Mesodermal cell (in vitro differentiated cells): ENCODE measurements around the gene CDH1.
A peak's percentile ranks its signal among the peaks of the same experiment; 100 is the strongest.
"Not testable (repeated sequence)": the region's sequence is repeated elsewhere in the genome, so short reads cannot be mapped to it uniquely, and the experiment has no call there.

Experiments
- H3K27ac ChIP-seq: 2 replicates; pipeline ENCODE4 v1.7.0; 2013; ENCODE audit warnings: mild to moderate bottlenecking, low read depth, low read length, moderate library complexity; ENCODE audit not compliant: severe bottlenecking
- H3K36me3 ChIP-seq: 2 replicates; pipeline ENCODE4 v1.7.1; 2013; ENCODE audit warnings: mild to moderate bottlenecking, low read length, moderate library complexity; ENCODE audit not compliant: control insufficient read depth, insufficient read depth
- H3K4me1 ChIP-seq: one replicate; pipeline ENCODE4 v1.7.1; 2013; ENCODE audit warnings: mild to moderate bottlenecking, low read length; ENCODE audit not compliant: insufficient read depth, control insufficient read depth, poor library complexity, severe bottlenecking
- H3K4me3 ChIP-seq: 2 replicates; pipeline ENCODE4 v1.7.0; 2013; ENCODE audit warnings: low read length, control low read depth, mild to moderate bottlenecking; ENCODE audit not compliant: insufficient read depth, poor library complexity, severe bottlenecking; ENCODE audit errors: extremely low read depth
- H3K9me3 ChIP-seq: 2 replicates; pipeline ENCODE4 v1.7.1; 2013; ENCODE audit warnings: mild to moderate bottlenecking, low read length, moderate library complexity; ENCODE audit not compliant: control insufficient read depth
- WGBS, 2 experiments: methylation state at CpG; one replicate each; pipeline ENCODE4 v1.1.5; 2013; ENCODE audit warnings: missing lambda C conversion rate in 2 of 2; ENCODE audit not compliant: insufficient coverage in 2 of 2; 5-methylcytosine and 5-hydroxymethylcytosine counted together

CDH1 gene

GRCh38 chr16:68825427-68825826 lies 88.3 kb downstream of the CDH1 start:
- Histone ChIP-seq H3K4me3 (no peak overlapping the region), H3K27ac (no peak overlapping the region), H3K9me3 (peaks cover 12% of the 10 kb centered on the region), H3K4me1 (peaks cover 7% of the 10 kb centered on the region), H3K36me3 (no peaks in the 10 kb centered on the region)

- Histone ChIP-seq H3K4me1 (peaks cover 7% of the 10 kb centered on the region), H3K9me3 (peaks cover 12% of the 10 kb centered on the region), H3K36me3 (no peaks in the 10 kb centered on the region), H3K4me3 (no peak overlapping the region), H3K27ac (no peak overlapping the region)
- WGBS, 2 experiments = 82 to 88% methylated on average over 2 to 6 of the region's 6 CpGs
Observed at GRCh38 chr16:68826652-68827051, 89.6 kb downstream of the CDH1 start.

- WGBS, 2 experiments = 92 to 96% methylated on average over 12 to 13 of the region's 14 CpGs
- H3K36me3 ChIP-seq = no peaks in the 10 kb centered on the region
- no peak overlapping the region for H3K4me3 ChIP-seq
Observed at GRCh38 chr16:68833251-68833650, 96.2 kb downstream of the CDH1 start.

GRCh38 chr16:68834550-68834949 lies 97.5 kb downstream of the CDH1 start:
- no peaks in the 10 kb centered on the region for H3K36me3 ChIP-seq
- H3K27ac ChIP-seq = no peak overlapping the region
- H3K4me1 ChIP-seq = no peaks in the 10 kb centered on the region
- H3K4me3 ChIP-seq = no peak overlapping the region
- WGBS, 2 experiments = 100% methylated on average over 1 of the region's 1 CpG
- no peaks in the 10 kb centered on the region for H3K9me3 ChIP-seq

More at GRCh38 chr16:68833251-68833650, 96.2 kb downstream of the CDH1 start:
- H3K27ac ChIP-seq = no peak overlapping the region
- no peaks in the 10 kb centered on the region for H3K4me1 ChIP-seq
- no peaks in the 10 kb centered on the region for H3K9me3 ChIP-seq

- Histone ChIP-seq H3K4me3 (no peak overlapping the region), H3K27ac (no peak overlapping the region), H3K9me3 (no peaks in the 10 kb centered on the region), H3K4me1 (no peaks in the 10 kb centered on the region), H3K36me3 (no peaks in the 10 kb centered on the region)
- 94 to 95% methylated on average over 4 of the region's 5 CpGs for WGBS, 2 experiments
Observed at GRCh38 chr16:68835970-68836369, 98.9 kb downstream of the CDH1 start.

- 90% methylated on average over 4 of the region's 4 CpGs; no CpG with 5 or more reads in 1 of the 2 experiments for WGBS, 2 experiments
- H3K9me3 ChIP-seq = no peaks in the 10 kb centered on the region
- no peak overlapping the region for H3K27ac ChIP-seq
- no peaks in the 10 kb centered on the region for H3K36me3 ChIP-seq
- H3K4me1 ChIP-seq = no peaks in the 10 kb centered on the region
- no peak overlapping the region for H3K4me3 ChIP-seq
Observed at GRCh38 chr16:68839831-68840230, 102.7 kb downstream of the CDH1 start.

- not testable (repeated sequence) for H3K27ac ChIP-seq, H3K4me1 ChIP-seq, H3K9me3 ChIP-seq, H3K36me3 ChIP-seq
- H3K4me3 ChIP-seq = peak overlapping the region; percentile 85
- 65 to 74% methylated on average over 16 to 22 of the region's 23 CpGs for WGBS, 2 experiments
Observed at GRCh38 chr16:68842964-68843481, 105.9 kb downstream of the CDH1 start.

- WGBS, 2 experiments = 0 to 2% methylated on average over 53 of the region's 55 CpGs
- no peaks in the 10 kb centered on the region for H3K4me1 ChIP-seq
- no peaks in the 10 kb centered on the region for H3K9me3 ChIP-seq
- no peaks in the 10 kb centered on the region for H3K36me3 ChIP-seq
- H3K4me3 ChIP-seq = peak within 1 kb of the TSS; percentile 85
- peak within 1 kb of the TSS; percentile 89 for H3K27ac ChIP-seq
Observed at GRCh38 chr16:68843482-68844210, 106.6 kb downstream of the CDH1 start, which contains the start of gene TANGO6. Gene TANGO6 (plus strand): TSS chr16:68843531. CDS start chr16:68843618, 87 bp downstream.

- Histone ChIP-seq H3K27ac (peak overlapping the region; percentile 89), H3K4me3 (peak overlapping the region; percentile 85), H3K4me1 (no peaks in the 10 kb centered on the region), H3K9me3 (no peaks in the 10 kb centered on the region), H3K36me3 (no peaks in the 10 kb centered on the region)
- WGBS, 2 experiments = 11 to 14% methylated on average over 3 to 5 of the region's 6 CpGs
Observed at GRCh38 chr16:68844211-68844564, 107.1 kb downstream of the CDH1 start.

GRCh38 chr16:68848786-68849185 lies 111.7 kb downstream of the CDH1 start:
- no peaks in the 10 kb centered on the region for H3K4me1 ChIP-seq
- no peaks in the 10 kb centered on the region for H3K36me3 ChIP-seq
- no peaks in the 10 kb centered on the region for H3K9me3 ChIP-seq
- 88 to 91% methylated on average over 7 of the region's 9 CpGs for WGBS, 2 experiments
- no peak overlapping the region for H3K4me3 ChIP-seq
- H3K27ac ChIP-seq = no peak overlapping the region

- WGBS, 2 experiments = no CpG with 5 or more reads among the region's 2 CpGs
- Histone ChIP-seq H3K27ac (no peak overlapping the region), H3K4me1 (no peaks in the 10 kb centered on the region), H3K4me3 (no peak overlapping the region), H3K36me3 (no peaks in the 10 kb centered on the region), H3K9me3 (no peaks in the 10 kb centered on the region)
Observed at GRCh38 chr16:68850481-68850880, 113.4 kb downstream of the CDH1 start.
